Glomerular endothelial cell (primary cell): Measurements from ENCODE around the gene HLA-F. TPM values are rescaled to one million over a fixed set of nuclear protein-coding genes. Genes with fewer than 3 reads are reported as not detected.

Experiments
- DNase-seq: peaks from one replicate; pipeline ENCODE4 v3.0.0-alpha.2; 2011; ENCODE audit warnings: low read depth, low spot score; ENCODE audit errors: extremely low read depth
- total RNA-seq: library from RNA; depleted of rRNA; stranded (reverse); fragments of >200 nt; gene quantifications from 2 replicates; pipeline ENCODE4 v1.2.3, GENCODE V29; 2015

HLA-F gene
- total RNA-seq, 1 donor from 2014 or later: 33.7 TPM

GRCh38 chr6:29759457-29759856 is 36.2 kb downstream of the HLA-F start:
- no peak for DNase-seq

- DNase-seq: no peak
Measured at GRCh38 chr6:29760328-29760727, 37.1 kb downstream of the HLA-F start.

GRCh38 chr6:29762051-29762450 is 38.8 kb downstream of the HLA-F start:
- no peak for DNase-seq

GRCh38 chr6:29762781-29763214 is 39.6 kb downstream of the HLA-F start:
- DNase-seq: no peak

GRCh38 chr6:29763491-29764289 is 40.5 kb downstream of the HLA-F start:
- DNase-seq: peak; percentile 91

GRCh38 chr6:29764422-29765196 is 41.4 kb downstream of the HLA-F start:
- DNase-seq: no peak

GRCh38 chr6:29769336-29769735 is 46.1 kb downstream of the HLA-F start:
- no peak for DNase-seq

- no peak for DNase-seq
Measured at GRCh38 chr6:29770306-29770705, 47.1 kb downstream of the HLA-F start.

GRCh38 chr6:29776684-29777083 is 53.5 kb downstream of the HLA-F start:
- DNase-seq: no peak

Other genes with a start within 250 kb of the HLA-F start
- not detected in 2 replicates for gene MAS1L, start 235.5 kb upstream of the HLA-F start, total RNA-seq
- gene UBD, start 163.7 kb upstream of the HLA-F start, total RNA-seq: 9.2 and 52.4 TPM in 2 replicates
- not detected in 2 replicates for gene OR2H2, start 138.3 kb upstream of the HLA-F start, total RNA-seq
- gene GABBR1, start 90.3 kb upstream of the HLA-F start, total RNA-seq: 9.4 and 12.0 TPM in 2 replicates
- not detected in 2 replicates for gene MOG, start 66.3 kb upstream of the HLA-F start, total RNA-seq
- not detected in 2 replicates for gene ZFP57, start 42.3 kb upstream of the HLA-F start, total RNA-seq
- gene HLA-G, start 104.4 kb downstream of the HLA-F start, total RNA-seq: not detected in 2 replicates
- gene HLA-A, start 219.1 kb downstream of the HLA-F start, total RNA-seq: 625 and 1,826 TPM in 2 replicates